ENCODE data around the gene TCOF1. TPM values are rescaled to one million over a fixed set of nuclear protein-coding genes. Genes with fewer than 3 reads are reported as not detected.
"Not testable (repeated sequence)": the region's sequence is repeated elsewhere in the genome, so short reads cannot be mapped to it uniquely, and the experiment has no call there.

The TCOF1 gene
- total RNA-seq, 1 donor from 2014 or later = 72.0 TPM

- intact Hi-C loops (cut with micrococcal nuclease) = no loop called here
Observed at GRCh38 chr5:150422075-150422474, 64.6 kb downstream of the TCOF1 start.

GRCh38 chr5:150422758-150423157, 65.3 kb downstream of the TCOF1 start:
- intact Hi-C loops (cut with micrococcal nuclease) = no loop called here

- intact Hi-C loops (cut with micrococcal nuclease) = not testable (repeated sequence)
Observed at GRCh38 chr5:150426165-150426564, 68.7 kb downstream of the TCOF1 start.

DNA sequence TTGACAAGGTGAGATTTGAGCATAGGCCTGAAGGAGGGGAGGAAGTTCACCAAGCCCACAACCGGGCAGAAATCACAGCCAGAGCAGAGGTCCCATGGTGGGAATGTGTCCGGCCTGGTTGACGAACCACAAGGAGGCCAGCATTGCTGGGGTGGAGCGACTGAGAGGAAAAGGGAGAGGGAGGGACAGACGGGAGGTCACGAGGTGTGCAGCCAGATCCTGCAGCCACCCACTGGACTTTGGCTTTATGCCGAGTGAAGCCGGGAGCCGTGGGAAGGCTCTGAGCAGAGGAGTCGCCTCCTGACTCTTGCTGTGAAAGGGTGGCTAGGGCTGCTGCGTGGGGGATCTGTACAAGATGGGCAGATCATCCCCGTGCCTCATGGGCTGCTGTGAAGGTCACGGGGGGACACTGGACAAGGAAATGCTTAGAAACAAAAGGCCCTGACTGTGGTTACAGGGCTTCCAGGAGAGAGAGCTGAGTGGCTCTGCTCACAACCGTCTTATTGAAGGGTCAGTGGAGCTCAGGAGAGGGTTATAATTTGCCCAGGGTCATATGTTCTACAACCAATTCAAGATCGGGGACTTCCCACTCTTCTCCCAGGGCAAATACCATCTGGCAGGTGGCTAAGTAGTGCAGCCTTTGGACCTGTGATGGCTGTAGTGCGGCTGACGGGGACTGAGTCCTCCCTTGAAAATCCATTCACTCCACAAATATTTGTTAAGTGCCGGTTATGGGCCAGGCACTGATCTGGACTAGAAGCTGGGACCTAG, 70.8 kb downstream of the TCOF1 start:
- intact Hi-C loops (cut with micrococcal nuclease) = no loop called here

DNA sequence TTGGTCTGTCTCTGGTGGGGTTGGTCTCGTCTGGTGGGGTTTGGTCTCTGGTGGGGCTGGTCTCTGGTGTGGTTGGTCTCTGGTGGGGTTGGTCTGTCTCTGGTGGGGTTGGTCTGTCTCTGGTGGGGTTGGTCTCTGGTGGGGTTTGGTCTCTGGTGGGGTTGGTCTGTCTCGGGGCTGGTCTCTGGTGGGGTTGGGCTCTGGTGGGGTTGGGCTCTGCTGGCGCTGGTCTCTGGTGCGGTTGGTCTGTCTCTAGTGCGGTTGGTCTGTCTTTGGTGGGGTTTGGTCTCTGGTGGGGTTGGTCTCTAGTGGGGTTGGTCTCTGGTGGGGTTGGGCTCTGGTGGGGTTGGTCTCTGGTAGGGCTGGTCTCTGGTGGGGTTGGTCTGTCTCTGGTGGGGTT, 71.5 kb downstream of the TCOF1 start:
- intact Hi-C loops (cut with micrococcal nuclease) = no loop called here

DNA sequence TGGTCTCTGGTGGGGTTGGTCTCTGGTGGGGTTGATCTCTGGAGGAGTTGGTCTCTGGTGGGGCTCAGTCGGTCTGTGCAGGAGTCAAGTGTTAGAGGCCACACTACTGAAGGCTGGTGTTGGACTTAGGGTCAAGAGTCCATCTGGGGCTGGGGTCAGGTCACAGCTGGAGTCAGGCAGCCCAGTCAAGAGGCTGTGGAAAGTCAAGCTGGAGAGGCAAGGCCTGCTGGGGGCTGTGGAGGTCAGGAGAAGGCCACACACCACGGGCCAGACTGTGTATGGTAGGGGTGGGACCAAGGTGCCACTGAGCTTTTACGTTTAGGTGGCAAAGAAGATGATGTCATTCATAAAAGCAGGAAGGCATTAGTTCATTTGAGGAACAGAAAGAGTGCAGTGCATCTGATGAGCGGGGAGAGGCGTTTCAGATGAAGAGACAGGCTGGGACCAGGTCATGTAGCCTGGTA, 71.9 kb downstream of the TCOF1 start:
- intact Hi-C loops (cut with micrococcal nuclease) = no loop called here

DNA sequence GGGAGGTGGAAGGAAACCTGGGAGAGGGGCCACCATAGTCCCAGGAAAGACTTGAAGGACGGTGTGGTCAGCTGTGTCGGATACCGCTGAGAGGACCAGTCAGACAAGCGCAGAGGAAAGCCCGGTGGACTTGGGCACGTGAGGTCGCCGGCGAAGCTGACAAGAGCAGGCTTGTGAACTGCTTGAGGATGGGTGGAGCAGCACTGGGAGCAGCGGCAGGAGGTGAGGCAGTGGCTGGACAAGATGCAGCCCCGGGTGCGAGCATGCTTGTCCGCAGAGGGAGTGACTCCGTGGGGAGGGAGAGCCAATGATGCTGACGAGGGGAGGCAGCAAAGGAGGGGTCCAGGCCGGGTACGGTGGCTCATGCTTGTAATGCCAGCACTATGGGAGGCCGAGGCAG, 73.6 kb downstream of the TCOF1 start:
- intact Hi-C loops (cut with micrococcal nuclease) = no loop called here

DNA sequence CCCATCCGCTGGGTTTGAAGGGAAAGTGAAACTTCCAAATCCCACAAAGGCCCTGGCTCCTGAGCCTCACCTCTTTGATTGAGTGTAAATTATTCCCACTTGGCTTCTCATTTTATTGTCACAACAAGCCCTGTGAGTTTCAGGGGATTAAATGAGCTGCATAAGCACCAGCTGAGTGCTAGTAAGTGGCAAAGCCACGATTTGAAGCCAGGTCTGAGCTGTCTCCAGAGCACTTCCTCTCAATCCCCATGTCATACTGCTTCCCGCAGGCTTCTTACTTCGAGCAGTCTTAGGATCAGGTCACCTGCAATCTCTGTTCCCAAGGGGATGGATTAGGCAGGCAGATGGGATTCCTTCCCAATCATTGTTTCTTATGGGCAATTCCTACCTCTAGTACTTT, 74.1 kb downstream of the TCOF1 start:
- intact Hi-C loops (cut with micrococcal nuclease) = no loop called here

GRCh38 chr5:150434464-150434863, 77.0 kb downstream of the TCOF1 start:
- intact Hi-C loops (cut with micrococcal nuclease) = no loop called here

- intact Hi-C loops (cut with micrococcal nuclease) = loop anchor here (1.0 to 5.0 kb wide), 7 partner anchors 13 to 306 kb away; partner anchors contain the start of genes CD74, RPS14 and TCOF1
Observed at GRCh38 chr5:150436141-150436680, 78.7 kb downstream of the TCOF1 start.

GRCh38 chr5:150438873-150439546, 81.5 kb downstream of the TCOF1 start:
- intact Hi-C loops (cut with micrococcal nuclease) = loop anchor here (5.0 kb wide), 1 partner anchor 167 kb away; no protein-coding TSS in a partner anchor

DNA sequence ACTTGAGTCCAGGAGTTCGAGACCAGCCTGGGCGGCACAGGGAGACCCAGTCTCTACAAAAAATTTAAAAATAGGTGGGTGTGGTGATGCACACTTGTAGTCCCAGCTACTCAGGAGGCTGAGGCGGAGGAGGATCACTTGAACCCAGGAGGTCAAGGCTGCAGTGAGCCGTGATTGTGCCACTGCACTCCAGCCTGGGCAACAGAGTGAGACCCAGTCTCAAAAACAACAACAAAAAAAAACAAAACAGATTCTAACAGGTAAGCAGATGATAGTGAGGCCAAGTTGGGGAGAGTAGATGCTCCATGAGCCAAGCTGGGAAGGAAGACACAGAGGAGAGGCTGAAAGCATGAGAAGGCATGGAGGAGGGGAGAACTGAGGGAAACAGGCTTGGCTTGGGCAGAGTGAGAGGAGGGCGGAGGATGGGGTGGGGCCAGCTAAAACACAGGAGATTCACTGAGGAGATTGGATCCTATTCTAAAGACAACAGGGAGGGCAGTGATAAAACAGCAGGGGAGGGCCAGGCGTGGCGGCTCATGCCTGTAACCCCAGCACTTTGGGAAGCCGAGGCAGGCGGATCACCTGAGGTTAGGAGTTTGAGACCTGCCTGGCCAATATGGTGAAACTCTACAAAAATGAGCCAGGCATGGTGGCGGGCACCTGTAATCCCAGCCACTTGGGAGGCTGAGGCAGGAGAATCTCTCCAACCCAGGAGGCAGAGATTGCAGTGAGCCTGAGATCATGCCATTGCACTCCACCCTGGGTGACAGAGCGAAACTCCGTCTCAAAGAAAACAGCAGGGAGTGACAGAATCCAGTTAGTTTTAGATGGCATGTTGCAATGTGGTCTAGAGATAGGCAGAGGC, 83.7 kb downstream of the TCOF1 start:
- intact Hi-C loops (cut with micrococcal nuclease) = no loop called here

GRCh38 chr5:150441813-150442698, 84.6 kb downstream of the TCOF1 start:
- intact Hi-C loops (cut with micrococcal nuclease) = no loop called here

DNA sequence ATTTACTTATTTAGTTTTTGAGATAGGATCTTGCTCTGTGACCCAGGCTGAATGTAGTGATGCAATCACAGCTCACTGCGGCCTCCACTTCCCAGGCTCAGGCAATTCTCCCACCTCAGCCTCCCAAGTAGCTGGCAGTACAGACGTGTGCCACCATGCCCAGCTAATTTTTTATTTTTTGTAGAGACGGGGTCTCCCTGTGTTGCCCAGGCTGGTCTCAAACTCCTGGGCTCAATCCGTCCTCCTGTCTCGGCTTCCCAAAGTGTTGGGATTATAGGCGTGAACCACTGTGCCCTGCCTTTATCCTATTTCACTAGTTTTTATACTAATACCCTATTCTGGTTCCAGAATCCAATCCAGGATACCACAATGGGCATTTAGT, 85.2 kb downstream of the TCOF1 start:
- intact Hi-C loops (cut with micrococcal nuclease) = no loop called here

DNA sequence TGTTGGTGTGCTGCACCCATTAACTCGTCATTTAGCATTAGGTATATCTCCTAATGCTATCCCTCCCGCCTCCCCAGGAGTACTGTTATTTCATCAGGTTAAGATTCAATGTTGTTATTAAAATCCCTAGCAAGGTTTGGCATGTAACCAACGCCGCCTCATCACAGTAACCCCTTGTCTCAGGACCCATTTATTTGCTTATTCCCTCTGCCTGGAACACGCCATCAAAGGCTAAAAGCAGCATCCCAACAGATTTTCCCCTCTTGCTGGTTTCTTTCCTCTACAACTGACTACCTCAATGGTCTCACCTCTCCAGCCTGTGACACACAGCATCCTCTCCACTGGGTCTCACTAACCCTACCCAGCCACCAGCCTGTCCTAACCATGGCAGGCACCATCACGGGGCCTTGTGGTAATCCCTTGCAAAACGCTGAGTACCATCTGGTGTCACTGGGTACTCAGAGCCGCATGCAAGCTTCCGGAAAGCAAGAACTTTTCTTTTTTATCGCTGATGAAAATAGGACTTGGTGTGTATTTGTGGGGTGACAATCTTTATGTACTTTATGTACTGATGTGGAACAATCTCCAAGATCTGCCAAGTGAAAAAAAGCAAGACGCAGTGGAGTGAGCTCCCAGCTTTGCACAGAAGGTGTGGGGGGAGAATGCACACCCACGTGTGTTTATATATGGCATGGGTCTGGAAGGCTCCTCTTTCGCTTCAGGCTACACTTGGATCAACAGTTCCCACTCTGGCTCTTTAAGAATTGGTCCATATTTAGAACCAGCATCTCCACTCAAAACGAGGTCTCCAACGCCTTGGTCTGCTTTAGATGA, 86.0 kb downstream of the TCOF1 start:
- intact Hi-C loops (cut with micrococcal nuclease) = no loop called here

DNA sequence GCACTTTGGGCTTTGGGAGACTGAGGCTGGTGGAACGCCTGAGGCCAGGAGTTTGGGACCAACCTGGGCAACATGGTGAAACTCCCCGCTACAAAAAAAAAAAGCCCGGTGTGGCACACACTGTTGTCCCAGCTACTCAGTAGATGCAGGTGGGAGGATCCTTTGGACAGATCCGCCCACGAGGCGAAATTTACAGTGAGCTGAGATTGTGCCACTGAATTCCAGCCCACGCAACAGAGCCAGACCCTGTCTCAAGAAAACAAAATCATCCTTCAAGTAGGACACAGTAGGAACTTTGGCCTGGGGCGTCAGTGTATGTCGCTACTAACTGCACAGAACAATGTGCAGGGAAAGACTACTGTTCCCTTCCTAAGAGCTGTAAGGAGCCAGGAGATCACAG, 87.3 kb downstream of the TCOF1 start:
- intact Hi-C loops (cut with micrococcal nuclease) = loop anchor here (5.0 kb wide), 1 partner anchor 333 kb away; the partner anchor contains the start of gene SMIM3

DNA sequence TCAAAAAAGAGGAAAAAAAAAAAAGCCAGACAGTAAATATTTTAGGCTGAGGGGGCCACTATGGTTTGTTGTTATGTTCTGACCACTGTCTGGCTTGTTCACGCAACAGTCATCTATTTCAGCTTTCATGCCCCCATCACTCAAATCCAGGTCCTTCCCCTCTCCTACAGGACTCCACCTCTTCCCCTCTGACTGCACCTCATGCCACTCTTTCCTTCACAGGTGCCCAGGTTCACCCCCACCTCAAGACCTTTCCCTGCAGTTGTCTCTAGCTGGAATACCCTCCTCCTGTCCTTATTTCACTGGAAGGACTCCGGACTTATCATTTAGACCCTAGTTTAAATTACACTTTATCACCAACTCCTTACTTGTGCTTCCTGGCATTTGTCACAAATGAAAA, 88.6 kb downstream of the TCOF1 start:
- intact Hi-C loops (cut with micrococcal nuclease) = loop anchor here (5.0 kb wide), 1 partner anchor 331 kb away; the partner anchor contains the start of gene SMIM3

DNA sequence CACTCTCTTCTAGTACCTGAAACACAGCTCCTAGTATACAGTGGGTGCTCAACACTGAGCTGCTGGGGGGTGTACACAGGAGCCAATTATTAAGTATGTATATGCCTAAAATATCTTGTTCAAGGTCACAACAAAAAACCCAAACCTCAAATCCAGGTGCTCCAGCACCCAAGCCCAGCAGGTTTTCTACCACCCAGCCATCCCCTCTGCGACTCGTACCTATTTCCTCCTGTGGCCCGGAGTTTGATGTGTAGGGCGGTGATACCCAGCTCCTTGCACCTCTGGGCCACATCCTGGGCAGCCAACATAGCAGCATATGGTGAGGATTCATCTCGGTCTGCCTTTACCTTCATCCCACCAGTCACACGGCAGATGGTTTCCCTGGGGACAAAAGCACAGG, 89.1 kb downstream of the TCOF1 start:
- intact Hi-C loops (cut with micrococcal nuclease) = loop anchor here (5.0 kb wide), 1 partner anchor 331 kb away; the partner anchor contains the start of gene SMIM3

DNA sequence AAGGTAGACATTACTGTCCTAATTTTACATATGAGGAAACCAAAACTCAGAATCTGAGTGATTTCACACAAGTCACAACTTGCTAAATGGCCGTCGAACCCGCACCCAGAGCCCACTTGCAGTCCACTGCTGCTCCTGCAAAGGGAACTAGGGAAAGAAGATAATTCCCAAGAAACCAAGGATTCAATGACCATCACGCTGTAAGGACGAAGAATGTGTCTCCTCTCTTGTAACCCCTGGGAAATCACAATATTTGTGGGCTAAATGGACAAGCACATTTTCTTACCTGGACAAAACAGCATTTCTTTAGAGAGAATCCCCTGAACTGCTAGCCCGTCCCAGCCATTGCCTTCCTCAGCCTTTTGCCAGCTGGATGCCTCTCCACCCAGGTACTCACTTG, 89.7 kb downstream of the TCOF1 start:
- intact Hi-C loops (cut with micrococcal nuclease) = loop anchor here (5.0 kb wide), 1 partner anchor 330 kb away; the partner anchor contains the start of gene SMIM3

Measured in T-helper 2 cell treated with Interferon-gamma antibody and Interleukin-4, amounts not matched to agents 100 ng/mL and 5 ng/mL, for 36 hours (primary cell).